Muscle of back (tissue), 11 donors: Measurements from ENCODE around the gene MAP3K7. TPM values are rescaled to one million over a fixed set of nuclear protein-coding genes. Genes with fewer than 3 reads are reported as not detected.
A peak's percentile ranks its signal among the peaks of the same experiment; 100 is the strongest.

Experiments used
- DNase-seq, 3 donors: peaks; one replicate each; pipeline versions ENCODE4 v3.0.0 to v3.0.0-alpha.2; 2013
- polyA plus RNA-seq, 10 donors: library from polyadenylated mRNA; unstranded; fragments of 120-200 nt; gene quantifications; one replicate each; pipeline ENCODE4 v1.2.1, GENCODE V29; 2013; ENCODE audit not compliant: insufficient read length in 10 of 10

MAP3K7 gene
- polyA plus RNA-seq, 10 donors = 32.7 to 45.4 (median 38.1) TPM

GRCh38 chr6:90488816-90489215 lies 98.1 kb downstream of the MAP3K7 start:
- no peak for DNase-seq

GRCh38 chr6:90485635-90486277 lies 101.1 kb downstream of the MAP3K7 start:
- DNase-seq = no peak

- DNase-seq = no peak
These were observed 102.0 kb downstream of the MAP3K7 start for GRCh38 chr6:90484903-90485302.

DNA sequence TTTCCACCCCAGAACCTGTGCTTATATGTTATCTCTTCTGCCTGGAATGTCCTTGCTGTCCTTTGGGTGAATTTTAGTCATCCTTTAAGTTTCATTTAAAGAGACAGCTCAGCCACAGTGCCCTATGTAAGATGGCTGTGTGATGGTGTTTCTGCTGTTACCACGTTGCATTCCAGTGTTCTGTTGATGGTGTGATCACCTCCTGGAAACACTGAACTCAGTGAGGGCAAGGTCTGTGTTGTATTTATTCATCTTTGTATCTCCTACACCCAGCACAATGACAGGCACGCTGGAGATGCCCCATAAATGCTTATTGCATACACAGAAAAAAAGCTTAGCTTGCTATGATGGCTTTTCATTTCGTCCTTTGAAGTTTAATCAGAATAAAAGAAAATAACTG lies 102.5 kb downstream of the MAP3K7 start:
- no peak for DNase-seq

GRCh38 chr6:90483956-90484355 lies 102.9 kb downstream of the MAP3K7 start:
- no peak for DNase-seq

GRCh38 chr6:90483116-90483839 lies 103.6 kb downstream of the MAP3K7 start:
- DNase-seq = no peak

DNA sequence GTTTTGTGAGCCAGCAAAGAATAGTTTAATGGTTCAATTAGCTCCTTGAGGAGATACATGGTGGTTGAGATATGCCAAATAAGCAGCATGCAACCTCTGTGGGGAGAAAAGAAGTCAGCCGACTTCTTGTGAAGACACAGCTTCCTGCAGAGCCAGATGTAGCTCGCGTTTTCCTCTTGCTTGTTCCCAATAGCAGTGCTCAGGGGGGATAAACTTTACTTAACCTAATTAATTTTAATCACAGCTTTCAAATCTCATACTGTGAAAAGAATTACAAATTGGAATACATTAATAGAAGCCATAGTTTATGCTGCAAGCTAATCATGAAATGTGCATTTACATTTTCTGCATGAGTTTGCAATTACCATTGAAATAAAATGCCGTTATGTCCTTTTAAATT lies 106.2 kb downstream of the MAP3K7 start:
- DNase-seq = no peak

DNA sequence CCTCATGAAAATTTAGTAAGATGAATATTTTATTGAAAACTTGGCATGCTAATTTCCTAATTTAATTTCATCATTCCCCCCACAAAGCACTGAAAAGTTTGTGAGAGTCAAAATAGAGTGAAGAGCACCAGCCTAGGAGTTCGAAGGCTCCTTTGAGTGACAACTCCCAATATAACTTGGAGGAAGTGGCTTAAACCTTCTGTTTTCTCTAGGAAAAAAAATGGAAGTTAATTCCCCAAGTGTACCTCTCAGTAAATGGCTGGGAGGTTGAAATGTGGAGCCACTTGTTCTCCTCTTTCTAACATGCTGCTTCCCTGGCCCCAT lies 107.3 kb downstream of the MAP3K7 start:
- no peak for DNase-seq

GRCh38 chr6:90478789-90479602 lies 107.9 kb downstream of the MAP3K7 start:
- peak; percentile 90 to 93 (median 92) for DNase-seq

DNA sequence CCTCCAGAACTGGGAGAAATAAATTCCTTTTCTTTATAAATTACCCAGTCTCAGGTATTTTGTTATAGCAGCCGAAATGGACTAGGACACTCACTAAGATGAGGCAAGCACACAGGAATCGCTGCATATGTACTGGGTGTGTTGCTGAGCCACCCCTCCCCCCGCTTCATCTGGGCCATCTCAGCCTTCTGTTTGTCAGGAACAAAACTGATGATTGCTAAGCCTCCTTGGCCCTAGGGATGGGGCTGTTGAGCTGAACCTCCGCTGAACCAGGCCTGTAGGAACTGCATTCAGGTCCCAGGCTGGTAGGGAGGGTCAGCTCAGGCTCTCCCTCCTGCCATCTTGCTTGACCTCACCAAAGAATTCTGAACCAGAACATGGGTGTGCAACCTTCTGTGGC lies 108.6 kb downstream of the MAP3K7 start:
- DNase-seq = no peak

GRCh38 chr6:90477366-90477765 lies 109.5 kb downstream of the MAP3K7 start:
- no peak for DNase-seq

DNA sequence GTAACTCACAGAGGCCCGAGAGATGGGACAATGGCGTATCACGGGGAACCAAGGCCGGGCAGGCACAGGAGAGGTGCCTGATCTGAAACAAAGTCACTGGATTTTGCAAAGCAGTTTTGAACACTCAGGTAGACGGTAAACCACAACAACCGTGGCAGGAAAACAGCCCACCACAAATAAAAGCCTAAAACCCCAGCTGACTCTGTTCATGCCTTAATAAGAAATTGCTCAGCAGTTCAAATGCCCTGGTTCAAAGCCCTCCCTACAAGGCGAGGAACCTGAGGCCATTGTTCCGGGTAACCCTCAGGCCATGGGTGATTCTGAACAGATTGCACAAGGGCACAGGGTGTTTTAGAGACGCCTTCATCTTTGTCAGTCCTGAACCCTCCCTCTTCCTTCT lies 114.2 kb downstream of the MAP3K7 start:
- no peak for DNase-seq

DNA sequence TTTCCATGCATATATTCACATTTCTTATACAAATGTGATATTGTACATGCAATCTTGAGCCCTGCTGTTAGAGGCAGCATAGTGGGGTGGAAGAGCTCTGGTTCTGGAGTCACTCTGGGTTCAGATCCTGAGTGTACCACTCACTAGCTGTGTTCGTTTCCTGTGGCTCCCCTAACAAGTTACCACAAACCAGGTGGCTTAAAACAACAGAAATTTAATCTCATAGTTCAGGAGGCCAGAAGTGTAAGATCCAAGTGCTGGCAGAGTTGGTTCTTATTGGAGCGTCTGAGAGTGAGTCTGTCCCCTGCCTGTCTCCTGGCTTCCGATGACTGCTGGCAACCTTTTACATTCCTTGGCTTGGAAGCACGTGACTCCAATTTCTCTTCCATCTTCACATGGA lies 115.6 kb downstream of the MAP3K7 start:
- DNase-seq = no peak

GRCh38 chr6:90469906-90470305 lies 117.0 kb downstream of the MAP3K7 start:
- no peak for DNase-seq

DNA sequence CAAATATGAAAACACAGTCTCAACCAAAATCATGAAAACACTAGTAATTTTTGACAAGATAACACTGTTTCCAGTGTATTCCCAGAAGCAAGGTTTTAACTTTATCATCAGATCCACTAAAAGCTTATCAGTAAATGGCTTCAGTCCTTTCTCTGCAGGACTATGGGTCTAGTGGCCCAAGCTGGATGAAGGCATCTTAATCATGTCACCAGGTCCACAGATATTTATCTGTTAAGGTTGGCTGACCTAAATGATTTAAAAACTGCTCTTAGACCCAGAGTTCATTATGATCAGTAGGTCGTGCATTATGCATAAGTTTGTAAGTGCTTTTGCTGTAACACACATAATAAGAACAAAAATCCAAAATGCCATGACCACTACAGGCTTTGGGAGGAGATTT lies 118.0 kb downstream of the MAP3K7 start:
- DNase-seq = no peak

DNA sequence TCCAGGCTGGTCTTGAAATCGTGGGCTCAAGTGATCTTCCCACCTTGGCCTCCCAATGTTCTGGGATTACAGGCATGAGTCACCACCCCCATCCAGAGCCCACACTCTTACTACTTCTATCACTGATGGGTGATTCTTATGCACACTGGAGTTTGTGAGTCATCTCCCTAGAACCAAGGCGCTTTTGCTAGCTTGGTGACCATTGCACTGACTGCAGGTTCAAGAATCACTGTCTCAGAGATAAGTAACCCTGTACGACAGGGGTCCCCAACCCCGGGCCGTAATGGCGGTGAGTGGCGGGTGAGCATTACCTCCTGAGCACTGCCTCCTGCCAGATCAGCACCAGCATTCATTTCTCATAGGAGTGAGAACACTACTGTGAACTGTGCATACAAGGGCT lies 118.8 kb downstream of the MAP3K7 start:
- no peak for DNase-seq

DNA sequence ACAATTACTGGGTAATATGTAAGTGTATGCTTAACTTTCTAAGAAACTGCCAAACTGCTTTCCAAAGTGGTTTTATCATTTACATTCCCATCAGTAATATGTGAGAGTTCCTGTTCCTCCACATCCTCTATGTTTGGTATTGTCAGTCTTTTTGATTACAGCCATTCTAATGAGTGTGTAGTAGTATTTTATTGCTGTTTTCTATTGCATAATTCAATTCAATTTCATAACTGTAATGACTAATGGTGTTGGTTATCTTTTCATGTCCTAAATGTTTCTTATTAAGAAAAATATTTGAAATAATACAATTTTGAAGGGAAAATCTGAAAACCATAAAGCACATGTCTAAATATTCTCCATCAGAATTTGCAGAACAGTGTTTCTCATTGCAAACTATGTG lies 119.3 kb downstream of the MAP3K7 start:
- DNase-seq = no peak

DNA sequence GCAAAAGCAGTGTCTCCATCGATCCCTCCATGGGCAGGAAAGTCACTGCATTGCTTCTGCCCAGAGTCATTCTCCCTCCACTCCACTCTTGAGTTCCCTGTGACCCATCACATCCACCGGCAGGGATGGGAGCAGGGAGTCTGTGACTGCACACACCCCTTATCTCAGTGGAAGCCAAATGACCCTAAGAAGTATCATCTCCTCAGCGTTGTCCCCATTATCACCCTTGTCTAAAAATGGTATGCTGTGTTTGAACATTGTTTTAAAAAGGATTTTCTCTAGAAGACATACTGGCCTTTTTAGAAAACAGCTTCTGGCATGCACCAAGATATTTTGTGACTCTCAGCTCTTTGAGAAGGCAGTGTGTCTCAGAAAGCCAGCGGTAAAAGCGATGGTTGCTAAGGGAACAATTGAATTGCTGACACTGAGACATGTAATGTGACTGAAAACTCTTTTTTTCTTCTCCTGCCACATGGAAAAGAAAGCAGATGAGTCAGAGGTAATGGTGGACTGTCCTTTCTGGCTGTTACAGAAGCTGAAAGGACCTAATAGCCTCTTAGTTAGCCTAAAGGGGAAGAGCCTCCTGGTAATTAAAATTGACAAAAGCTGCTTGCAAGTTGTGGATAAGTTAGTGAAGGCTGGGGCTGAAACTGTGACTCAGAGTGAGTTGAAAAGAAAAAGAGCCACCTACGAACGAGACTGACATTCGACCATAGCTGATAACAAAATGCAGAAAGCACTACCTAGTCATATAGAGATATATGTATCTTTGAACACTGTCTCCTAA lies 120.5 kb downstream of the MAP3K7 start:
- DNase-seq = no peak

GRCh38 chr6:90465686-90466085 lies 121.2 kb downstream of the MAP3K7 start:
- no peak for DNase-seq

DNA sequence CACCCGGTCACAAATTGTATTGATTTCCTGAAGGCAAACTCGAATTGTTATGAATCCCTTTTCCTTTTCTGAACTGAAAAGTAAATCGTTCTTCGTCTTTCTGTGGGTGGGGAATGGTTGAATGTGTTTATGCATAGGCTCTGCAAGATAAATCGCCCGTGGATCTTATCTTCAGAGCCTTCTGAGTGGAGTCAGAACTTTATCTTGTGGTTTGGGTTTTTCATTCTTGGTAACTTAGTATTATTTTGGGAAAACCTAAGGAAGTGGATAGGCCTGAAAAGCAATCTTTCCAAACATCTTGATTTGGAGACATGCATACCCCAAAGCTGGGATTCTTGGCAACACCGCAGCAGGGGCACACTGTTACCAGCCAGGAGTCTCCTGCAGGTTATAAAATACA lies 122.4 kb downstream of the MAP3K7 start:
- no peak for DNase-seq

DNA sequence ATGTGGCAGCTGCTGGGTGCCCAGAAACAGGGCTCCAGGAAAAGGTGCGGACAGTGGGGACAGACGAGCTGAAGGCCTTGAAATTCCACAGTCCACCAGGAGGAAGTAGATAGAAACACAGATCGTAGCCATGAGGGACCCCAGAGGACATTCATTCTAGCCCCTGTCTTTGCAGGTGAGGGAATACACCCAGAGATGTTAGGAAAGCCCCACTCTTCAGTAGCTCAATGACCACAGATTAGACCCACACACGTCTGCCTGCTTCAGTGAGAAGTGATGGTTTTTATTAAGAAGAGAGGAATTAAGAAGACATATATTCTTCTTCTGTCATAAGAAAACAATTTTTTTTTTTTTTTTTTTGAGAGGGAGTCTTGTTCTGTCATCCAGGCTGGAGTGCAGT lies 123.0 kb downstream of the MAP3K7 start:
- no peak for DNase-seq
